HepG2 (cell line): ENCODE measurements around the gene FGFR2.

ENCODE experiments used
- CBX1 ChIP-seq: IDR thresholded peaks from one replicate; pipeline ENCODE4 v1.6.1; 2016; ENCODE audit warnings: antibody characterized with exemption, low read depth
- CTCF ChIP-seq: sonication (generic); formaldehyde crosslinking; IDR thresholded peaks from 2 replicates; pipeline ENCODE4 v1.5.0; 2020; ENCODE audit warnings: mild to moderate bottlenecking, missing genetic modification reagents, moderate library complexity
- EP300 ChIP-seq, 3 experiments: sonication (generic) in 1 of 3; formaldehyde crosslinking in 1 of 3; IDR thresholded peaks; 2 replicates each; pipeline versions ENCODE4 v1.5.1 to v1.6.1; 2011 to 2020; ENCODE audit warnings: low read depth in 2 of 3, low read length in 2 of 3, borderline replicate concordance in 1 of 3, improper control_type of control experiment in 1 of 3, mild to moderate bottlenecking in 1 of 3, missing genetic modification reagents in 1 of 3, moderate library complexity in 1 of 3
- JUN ChIP-seq: sonication (generic); formaldehyde crosslinking; IDR thresholded peaks from 2 replicates; pipeline ENCODE4 v1.4.0; 2020; ENCODE audit warnings: mild to moderate bottlenecking, missing genetic modification reagents
- KDM5A ChIP-seq: fragments of 200-600 bp; sonication (generic); IDR thresholded peaks from 2 replicates; pipeline ENCODE4 v1.7.0; 2018; ENCODE audit warnings: antibody characterized with exemption, mild to moderate bottlenecking, low read length, borderline replicate concordance
- KLF9 ChIP-seq: IDR thresholded peaks from 2 replicates; pipeline ENCODE4 v1.6.1; 2016; ENCODE audit warnings: low read depth
- POLR2A ChIP-seq, 2 experiments: IDR thresholded peaks; 2 replicates each; pipeline ENCODE4 v1.6.1; 2011; ENCODE audit warnings: low read depth in 2 of 2, low read length in 2 of 2, mild to moderate bottlenecking in 1 of 2, moderate library complexity in 1 of 2; ENCODE audit not compliant: insufficient read depth in 1 of 2
- POLR2AphosphoS2 ChIP-seq: IDR thresholded peaks from 2 replicates; pipeline ENCODE4 v1.6.1; 2011; ENCODE audit warnings: low read depth, low read length, improper control_type of control experiment
- ZNF136 ChIP-seq: sonication (generic); formaldehyde crosslinking; IDR thresholded peaks from 2 replicates; pipeline ENCODE4 v1.8.1; 2022; ENCODE audit warnings: low read depth, mild to moderate bottlenecking, moderate library complexity, missing genetic modification reagents
- ZNF781 ChIP-seq: sonication (generic); formaldehyde crosslinking; IDR thresholded peaks from 2 replicates; pipeline ENCODE4 v1.5.1; 2020; ENCODE audit warnings: borderline replicate concordance, mild to moderate bottlenecking, missing genetic modification reagents; ENCODE audit errors: not compliant biosample characterization
- TF ChIP-seq, protein P1 (sequence below): IDR thresholded peaks from 2 replicates; pipeline ENCODE4 v1.6.1; 2016
- TF ChIP-seq, protein P2 (sequence below): sonication (generic); formaldehyde crosslinking; IDR thresholded peaks from 2 replicates; pipeline ENCODE4 v1.8.1; 2022; ENCODE audit warnings: mild to moderate bottlenecking, missing genetic modification reagents
- TF ChIP-seq, protein P3 (sequence below): sonication (generic); formaldehyde crosslinking; IDR thresholded peaks from 2 replicates; pipeline ENCODE4 v1.4.0; 2020; ENCODE audit warnings: mild to moderate bottlenecking, missing genetic modification reagents
- TF ChIP-seq, protein P4 (sequence below): sonication (generic); formaldehyde crosslinking; IDR thresholded peaks from 2 replicates; pipeline ENCODE4 v1.8.1; 2023; ENCODE audit warnings: mild to moderate bottlenecking, moderate library complexity, missing genetic modification reagents

DNA sequence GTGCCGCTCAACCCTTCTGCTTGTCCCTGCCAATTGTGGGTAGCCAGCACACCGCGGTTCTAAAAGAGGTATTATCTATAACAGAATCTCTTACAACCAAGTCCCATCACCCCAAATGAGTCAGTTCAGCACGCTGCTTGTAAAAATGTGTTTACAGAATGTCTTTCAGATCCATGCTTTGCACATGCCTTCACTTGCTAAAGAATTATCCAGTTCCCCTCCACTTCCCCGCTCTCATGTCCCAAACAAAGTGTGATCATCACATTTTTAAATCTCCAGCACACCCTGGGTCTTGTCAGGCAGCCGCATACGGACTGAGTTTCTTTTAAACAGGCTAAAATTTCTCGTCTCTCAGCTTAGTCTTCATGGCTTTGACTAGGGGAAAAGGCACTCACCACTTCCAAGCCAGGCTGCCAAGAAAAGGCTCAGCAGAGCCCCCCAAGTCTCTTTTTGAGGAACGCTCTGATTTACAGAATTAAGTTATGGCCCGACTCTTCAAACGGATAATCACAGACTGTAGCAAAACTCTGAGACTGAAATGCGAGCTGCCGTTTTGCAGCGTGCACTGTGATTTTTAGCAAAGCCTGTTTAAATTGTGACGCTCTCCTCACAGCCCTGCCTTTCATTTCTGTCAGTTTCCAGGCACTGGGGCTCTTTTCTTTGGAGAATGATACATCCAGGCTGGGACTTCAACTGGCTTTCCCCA lies 29.8 kb upstream of the FGFR2 start:
- no peak for TF ChIP-seq EP300 (IDR thresholded peaks at IDR 0.05; ENCODE audit: low read depth in 2 of 2, low read length in 2 of 2)
- no peak for TF ChIP-seq EP300 (CRISPR knock-in tag; IDR thresholded peaks at IDR 0.05; ENCODE audit: borderline replicate concordance)
- TF ChIP-seq, protein P1, sequence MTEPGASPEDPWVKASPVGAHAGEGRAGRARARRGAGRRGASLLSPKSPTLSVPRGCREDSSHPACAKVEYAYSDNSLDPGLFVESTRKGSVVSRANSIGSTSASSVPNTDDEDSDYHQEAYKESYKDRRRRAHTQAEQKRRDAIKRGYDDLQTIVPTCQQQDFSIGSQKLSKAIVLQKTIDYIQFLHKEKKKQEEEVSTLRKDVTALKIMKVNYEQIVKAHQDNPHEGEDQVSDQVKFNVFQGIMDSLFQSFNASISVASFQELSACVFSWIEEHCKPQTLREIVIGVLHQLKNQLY (CRISPR knock-in tag), result no peak
- TF ChIP-seq KLF9 (CRISPR knock-in tag), result no peak
- no peak for TF ChIP-seq ZNF136 (CRISPR knock-in tag)
- TF ChIP-seq ZNF781 (CRISPR knock-in tag), result no peak
- TF ChIP-seq POLR2A (IDR thresholded peaks at IDR 0.05; ENCODE audit: insufficient read depth in 1 of 2, low read depth in 2 of 2, low read length in 2 of 2), result no peak
- TF ChIP-seq POLR2AphosphoS2, result no peak
- no peak for TF ChIP-seq CTCF (CRISPR knock-in tag)
- TF ChIP-seq, protein P2, sequence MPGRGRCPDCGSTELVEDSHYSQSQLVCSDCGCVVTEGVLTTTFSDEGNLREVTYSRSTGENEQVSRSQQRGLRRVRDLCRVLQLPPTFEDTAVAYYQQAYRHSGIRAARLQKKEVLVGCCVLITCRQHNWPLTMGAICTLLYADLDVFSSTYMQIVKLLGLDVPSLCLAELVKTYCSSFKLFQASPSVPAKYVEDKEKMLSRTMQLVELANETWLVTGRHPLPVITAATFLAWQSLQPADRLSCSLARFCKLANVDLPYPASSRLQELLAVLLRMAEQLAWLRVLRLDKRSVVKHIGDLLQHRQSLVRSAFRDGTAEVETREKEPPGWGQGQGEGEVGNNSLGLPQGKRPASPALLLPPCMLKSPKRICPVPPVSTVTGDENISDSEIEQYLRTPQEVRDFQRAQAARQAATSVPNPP (CRISPR knock-in tag), result no peak
- TF ChIP-seq, protein P3, sequence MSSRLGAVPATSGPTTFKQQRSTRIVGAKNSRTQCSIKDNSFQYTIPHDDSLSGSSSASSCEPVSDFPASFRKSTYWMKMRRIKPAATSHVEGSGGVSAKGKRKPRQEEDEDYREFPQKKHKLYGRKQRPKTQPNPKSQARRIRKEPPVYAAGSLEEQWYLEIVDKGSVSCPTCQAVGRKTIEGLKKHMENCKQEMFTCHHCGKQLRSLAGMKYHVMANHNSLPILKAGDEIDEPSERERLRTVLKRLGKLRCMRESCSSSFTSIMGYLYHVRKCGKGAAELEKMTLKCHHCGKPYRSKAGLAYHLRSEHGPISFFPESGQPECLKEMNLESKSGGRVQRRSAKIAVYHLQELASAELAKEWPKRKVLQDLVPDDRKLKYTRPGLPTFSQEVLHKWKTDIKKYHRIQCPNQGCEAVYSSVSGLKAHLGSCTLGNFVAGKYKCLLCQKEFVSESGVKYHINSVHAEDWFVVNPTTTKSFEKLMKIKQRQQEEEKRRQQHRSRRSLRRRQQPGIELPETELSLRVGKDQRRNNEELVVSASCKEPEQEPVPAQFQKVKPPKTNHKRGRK (CRISPR knock-in tag), result no peak
- no peak for TF ChIP-seq KDM5A
- TF ChIP-seq, protein P4, sequence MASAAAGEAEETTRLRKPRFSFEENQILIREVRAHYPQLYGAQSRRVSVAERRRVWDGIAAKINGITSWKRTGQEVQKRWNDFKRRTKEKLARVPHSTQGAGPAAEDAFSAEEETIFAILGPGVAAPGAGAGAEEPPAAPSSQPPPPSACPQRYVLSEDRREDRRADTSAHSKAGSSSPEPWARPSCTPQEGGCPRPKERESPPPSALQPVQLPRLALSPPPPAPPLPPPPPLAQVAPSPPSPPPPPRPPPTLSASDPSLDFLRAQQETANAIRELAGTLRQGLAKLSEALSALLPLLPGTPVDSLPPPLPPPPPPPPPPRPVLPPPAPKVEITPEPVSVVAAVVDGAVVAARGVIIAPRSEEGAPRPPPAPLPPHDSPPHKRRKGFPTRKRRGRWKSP (CRISPR knock-in tag), result no peak
- TF ChIP-seq JUN (CRISPR knock-in tag), result no peak
- TF ChIP-seq CBX1, result no peak
